Measurements from ENCODE around the gene FAM228A. TPM values are rescaled to one million over a fixed set of nuclear protein-coding genes. Genes with fewer than 3 reads are reported as not detected.

Gene FAM228A
- polyA plus RNA-seq, 4 donors = 0.62 to 1.9 (median 0.86) TPM

- no peak for DNase-seq (ENCODE audit: low read depth in 4 of 4, low spot score in 3 of 4)
Measured at GRCh38 chr2:24222946-24223345, 48.1 kb downstream of the FAM228A start.

- DNase-seq (ENCODE audit: low read depth in 4 of 4, low spot score in 3 of 4) = no peak
Measured at GRCh38 chr2:24225499-24226242, 50.8 kb downstream of the FAM228A start.

DNA sequence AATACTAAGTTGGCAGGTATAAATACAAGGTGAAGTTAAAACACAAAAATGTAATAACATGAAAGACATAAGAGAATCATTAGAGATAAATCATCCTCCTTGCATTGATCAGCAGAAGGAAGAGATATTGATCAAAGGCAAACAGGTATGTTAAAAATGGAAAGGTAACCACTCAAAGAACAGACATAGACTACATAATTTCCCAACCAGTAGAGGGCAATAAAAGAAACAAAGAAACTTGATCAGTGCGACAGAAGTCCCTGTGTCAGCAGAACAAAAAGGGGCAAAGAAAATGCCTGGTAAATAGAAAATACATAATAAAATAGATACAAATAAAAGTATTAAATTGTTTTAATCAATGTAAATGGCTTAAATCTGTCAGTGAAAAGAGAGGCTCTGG, 53.6 kb downstream of the FAM228A start:
- no peak for DNase-seq (ENCODE audit: low read depth in 4 of 4, low spot score in 3 of 4)

- no peak for DNase-seq (ENCODE audit: low read depth in 4 of 4, low spot score in 3 of 4)
Measured at GRCh38 chr2:24231461-24231881, 56.6 kb downstream of the FAM228A start.

GRCh38 chr2:24233321-24233720, 58.5 kb downstream of the FAM228A start:
- no peak for DNase-seq (ENCODE audit: low read depth in 4 of 4, low spot score in 3 of 4)

DNA sequence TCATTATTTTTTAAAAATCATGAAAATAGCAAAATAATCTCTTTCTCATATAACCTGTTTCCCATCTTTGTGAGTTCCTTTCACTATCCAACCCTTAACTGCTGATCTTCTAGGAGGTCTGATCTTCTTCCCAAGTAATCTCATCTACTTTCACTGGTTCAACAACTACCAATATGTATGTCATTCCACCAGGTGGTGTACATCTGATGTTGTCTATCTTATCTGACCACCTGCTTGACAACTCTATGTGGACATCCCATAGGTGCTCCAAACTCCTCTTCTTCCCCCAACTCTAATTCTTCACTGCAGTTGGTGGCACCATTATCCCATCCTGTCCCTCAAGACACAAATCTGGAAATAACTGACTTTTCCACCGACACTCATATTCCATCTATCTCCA, 62.5 kb downstream of the FAM228A start:
- DNase-seq (ENCODE audit: low read depth in 4 of 4, low spot score in 3 of 4) = no peak

- DNase-seq (ENCODE audit: low read depth in 4 of 4, low spot score in 3 of 4) = no peak
Measured at GRCh38 chr2:24238158-24238557, 63.3 kb downstream of the FAM228A start.

GRCh38 chr2:24239553-24239952, 64.7 kb downstream of the FAM228A start:
- DNase-seq (ENCODE audit: low read depth in 4 of 4, low spot score in 3 of 4) = no peak

Other genes starting within 250 kb of the FAM228A start
- 10 to 100 TPM; 20.0 to 24.1 (median 20.4) TPM for gene ATAD2B, start 247.9 kb upstream of the FAM228A start, polyA plus RNA-seq (ENCODE audit: insufficient read length in 4 of 4)
- gene UBXN2A, start 234.6 kb upstream of the FAM228A start, polyA plus RNA-seq (ENCODE audit: insufficient read length in 4 of 4) = 10 to 100 TPM; 19.1 to 22.9 (median 20.4) TPM
- 1 to 10 TPM; 3.3 to 4.1 (median 4.0) TPM for gene MFSD2B, start 165.0 kb upstream of the FAM228A start, polyA plus RNA-seq (ENCODE audit: insufficient read length in 4 of 4)
- 10 to 100 TPM; 14.2 to 18.4 (median 17.0) TPM for gene WDCP, start 127.7 kb upstream of the FAM228A start, polyA plus RNA-seq (ENCODE audit: insufficient read length in 4 of 4)
- gene FKBP1B, start 125.3 kb upstream of the FAM228A start, polyA plus RNA-seq (ENCODE audit: insufficient read length in 4 of 4) = 10 to 100 TPM in 3 of 4 donors, 1 to 10 TPM in 1; 9.3 to 14.0 (median 11.4) TPM
- gene SF3B6, start 98.7 kb upstream of the FAM228A start, polyA plus RNA-seq (ENCODE audit: insufficient read length in 4 of 4) = 100 to 1,000 TPM; 152 to 175 (median 168) TPM
- 10 to 100 TPM; 48.1 to 53.1 (median 50.7) TPM for gene TP53I3, start 90.2 kb upstream of the FAM228A start, polyA plus RNA-seq (ENCODE audit: insufficient read length in 4 of 4)
- 1 to 10 TPM; 1.4 to 3.2 (median 2.8) TPM for gene PFN4, start 51.7 kb upstream of the FAM228A start, polyA plus RNA-seq (ENCODE audit: insufficient read length in 4 of 4)
- 10 to 100 TPM; 21.6 to 33.0 (median 29.3) TPM for gene FAM228B, start 51.6 kb upstream of the FAM228A start, polyA plus RNA-seq (ENCODE audit: insufficient read length in 4 of 4)
- 10 to 100 TPM; 25.2 to 32.4 (median 28.8) TPM for gene ITSN2, start 185.5 kb downstream of the FAM228A start, polyA plus RNA-seq (ENCODE audit: insufficient read length in 4 of 4)

Data from right renal pelvis (tissue), 4 donors.